ENCODE measurements around the gene BPGM. TPM values are rescaled to one million over a fixed set of nuclear protein-coding genes. Genes with fewer than 3 reads are reported as not detected.

BPGM gene
- total RNA-seq, 1 experiment from 2014 or later = 32.5 TPM

DNA sequence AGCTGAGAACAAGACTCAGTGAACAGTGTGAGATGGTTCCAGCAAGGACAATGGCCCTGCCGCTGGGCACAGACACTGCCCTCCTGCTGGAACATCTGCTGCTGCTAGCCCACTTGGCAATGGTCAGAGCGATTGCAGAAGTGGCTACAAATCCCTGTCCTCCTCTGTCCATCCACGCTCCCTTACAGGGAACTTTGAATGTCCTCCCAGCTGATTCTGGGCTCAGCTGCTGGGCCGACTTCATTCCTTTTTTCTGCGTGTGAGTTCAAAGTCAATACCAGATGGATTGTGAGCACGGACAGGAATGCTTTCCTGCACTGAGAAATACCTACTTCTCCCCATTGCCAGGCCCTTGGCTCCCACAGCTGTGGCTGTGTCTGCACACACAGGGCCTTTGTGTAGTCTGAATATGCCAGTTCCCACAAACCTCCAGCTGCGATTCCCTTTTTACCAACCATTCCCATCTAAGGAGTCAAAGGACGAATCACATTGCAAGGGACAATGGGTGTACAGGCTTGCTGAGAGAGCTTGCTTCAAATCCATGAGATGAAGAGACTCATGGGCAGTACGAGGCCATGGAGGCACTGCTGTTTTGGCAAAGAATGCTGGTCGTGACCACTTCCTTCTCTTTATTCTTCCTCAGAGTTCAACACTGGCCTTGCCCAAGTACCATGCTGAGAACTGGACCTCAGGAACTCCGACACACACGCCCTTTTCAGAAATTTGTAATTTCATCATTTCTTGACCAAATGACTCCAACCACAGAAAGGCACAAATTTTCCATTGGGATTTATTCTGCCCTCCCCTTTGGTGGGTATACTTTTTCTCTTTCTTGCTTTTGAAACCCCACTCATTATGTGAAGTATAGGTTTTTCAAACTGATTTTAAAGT lies 44.2 kb downstream of the BPGM start:
- TF ChIP-seq, protein P1, sequence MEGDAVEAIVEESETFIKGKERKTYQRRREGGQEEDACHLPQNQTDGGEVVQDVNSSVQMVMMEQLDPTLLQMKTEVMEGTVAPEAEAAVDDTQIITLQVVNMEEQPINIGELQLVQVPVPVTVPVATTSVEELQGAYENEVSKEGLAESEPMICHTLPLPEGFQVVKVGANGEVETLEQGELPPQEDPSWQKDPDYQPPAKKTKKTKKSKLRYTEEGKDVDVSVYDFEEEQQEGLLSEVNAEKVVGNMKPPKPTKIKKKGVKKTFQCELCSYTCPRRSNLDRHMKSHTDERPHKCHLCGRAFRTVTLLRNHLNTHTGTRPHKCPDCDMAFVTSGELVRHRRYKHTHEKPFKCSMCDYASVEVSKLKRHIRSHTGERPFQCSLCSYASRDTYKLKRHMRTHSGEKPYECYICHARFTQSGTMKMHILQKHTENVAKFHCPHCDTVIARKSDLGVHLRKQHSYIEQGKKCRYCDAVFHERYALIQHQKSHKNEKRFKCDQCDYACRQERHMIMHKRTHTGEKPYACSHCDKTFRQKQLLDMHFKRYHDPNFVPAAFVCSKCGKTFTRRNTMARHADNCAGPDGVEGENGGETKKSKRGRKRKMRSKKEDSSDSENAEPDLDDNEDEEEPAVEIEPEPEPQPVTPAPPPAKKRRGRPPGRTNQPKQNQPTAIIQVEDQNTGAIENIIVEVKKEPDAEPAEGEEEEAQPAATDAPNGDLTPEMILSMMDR (IDR thresholded peaks at IDR 0.05; ENCODE audit: unreplicated experiment) = no peak
- Mint-ChIP-seq H3K4me1 (ENCODE audit: low read depth, unreplicated experiment) (no peaks in the 10 kb centered on the region), H3K4me3 (ENCODE audit: low read depth, unreplicated experiment) (no peak overlapping the region), H3K27ac (ENCODE audit: unreplicated experiment) (no peak overlapping the region), H3K27me3 (ENCODE audit: unreplicated experiment) (peaks cover 27% of the 10 kb centered on the region), H3K36me3 (ENCODE audit: insufficient read depth, unreplicated experiment) (no peaks in the 10 kb centered on the region), H3K9me3 (ENCODE audit: low read depth, unreplicated experiment) (no peaks in the 10 kb centered on the region)
- CTCF ChIA-PET = interaction anchor here (0.5 to 2.3 kb wide), 4 partner anchors 19 to 251 kb away, joined by 3 to 9 read pairs (median 4); no protein-coding TSS in a partner anchor
- BruUV-seq (replicated peaks) = no TSS peak
- intact Hi-C loops (cut with micrococcal nuclease; ENCODE audit: unreplicated experiment) = no loop called here
- no peak for DNase-seq

DNA sequence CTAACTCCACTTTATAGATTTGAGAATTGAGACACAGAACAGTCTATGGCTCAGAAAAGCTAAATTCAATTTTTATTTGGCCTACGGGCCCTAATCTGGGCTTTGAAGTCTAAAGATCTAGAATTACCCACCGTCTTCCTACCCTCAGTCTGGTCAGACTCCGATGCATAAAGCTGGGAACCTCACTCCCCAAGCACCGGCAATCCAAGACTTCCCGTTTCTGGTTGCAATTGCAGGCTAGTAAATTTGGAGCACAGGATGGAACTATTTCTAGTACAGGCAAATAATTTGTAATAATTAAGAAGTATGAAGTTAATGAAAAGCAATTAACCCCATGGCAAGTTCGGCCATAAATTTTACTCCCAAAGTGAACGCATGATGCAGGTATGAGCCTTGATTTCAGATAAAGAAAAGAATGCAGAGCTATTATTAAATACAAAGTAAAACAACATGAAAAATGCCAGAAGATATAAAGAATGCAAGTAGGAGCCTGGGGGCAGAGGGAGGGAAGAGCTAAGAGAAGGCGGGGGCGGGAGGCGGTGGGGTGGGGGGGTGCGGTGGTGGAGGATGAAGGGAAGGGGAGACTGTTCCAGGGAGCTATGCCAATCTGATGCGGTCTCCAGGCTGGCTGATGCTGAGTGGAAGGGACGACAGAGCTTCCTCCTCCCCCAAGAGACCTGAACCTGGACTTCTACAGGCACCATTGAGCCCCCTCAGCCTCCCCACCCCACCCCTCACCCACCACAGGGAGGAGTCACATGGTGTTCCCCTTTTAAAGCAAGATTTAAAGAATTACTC lies 45.1 kb downstream of the BPGM start:
- no peak for DNase-seq
- TF ChIP-seq, protein P1 (IDR thresholded peaks at IDR 0.05; ENCODE audit: unreplicated experiment) = no peak
- Mint-ChIP-seq H3K27ac (ENCODE audit: unreplicated experiment) (no peak overlapping the region), H3K4me3 (ENCODE audit: low read depth, unreplicated experiment) (no peak overlapping the region), H3K36me3 (ENCODE audit: insufficient read depth, unreplicated experiment) (no peaks in the 10 kb centered on the region), H3K27me3 (ENCODE audit: unreplicated experiment) (peaks cover 27% of the 10 kb centered on the region), H3K4me1 (ENCODE audit: low read depth, unreplicated experiment) (no peaks in the 10 kb centered on the region), H3K9me3 (ENCODE audit: low read depth, unreplicated experiment) (no peaks in the 10 kb centered on the region)
- CTCF ChIA-PET = no interaction called here
- intact Hi-C loops (cut with micrococcal nuclease; ENCODE audit: unreplicated experiment) = no loop called here
- no TSS peak for BruUV-seq (replicated peaks)

DNA sequence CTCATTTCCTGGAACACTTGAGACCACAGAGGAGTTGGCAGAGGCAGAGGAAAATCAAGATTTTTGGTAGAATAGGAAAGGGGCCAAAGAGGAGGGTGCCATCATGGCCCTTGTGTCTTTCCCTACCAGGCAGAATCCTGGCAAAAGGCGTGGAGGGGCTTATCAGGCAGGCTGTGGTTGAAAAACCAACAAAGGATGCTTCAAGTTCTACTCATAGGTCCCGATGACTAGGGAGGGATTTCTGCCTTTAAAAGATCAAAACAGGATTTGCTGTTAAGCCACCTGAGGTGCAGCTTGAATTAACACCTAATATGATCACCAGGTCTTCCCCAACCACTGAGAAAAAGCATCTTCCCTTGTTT lies 45.7 kb downstream of the BPGM start:
- CTCF ChIA-PET = no interaction called here

DNA sequence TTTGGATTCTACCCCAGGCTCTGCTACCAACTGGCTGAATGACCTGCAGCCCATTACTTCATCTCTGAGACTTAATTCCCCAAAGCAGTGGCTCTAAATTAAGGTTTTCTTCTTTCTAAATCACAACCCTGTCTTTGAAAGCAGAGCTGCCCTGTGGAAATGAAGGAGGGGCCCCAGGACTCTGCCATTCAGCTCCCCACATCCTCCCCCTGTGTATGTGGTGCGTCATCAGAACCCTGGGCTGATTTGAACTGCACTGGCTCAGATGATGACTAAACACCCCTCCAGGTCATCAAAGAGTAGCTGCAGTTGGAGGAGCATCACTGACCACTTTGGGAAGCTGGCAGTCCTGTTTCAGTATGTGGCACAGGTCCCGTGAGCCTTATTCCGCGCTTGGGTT lies 46.6 kb downstream of the BPGM start:
- Mint-ChIP-seq H3K27ac (ENCODE audit: unreplicated experiment) (no peak overlapping the region), H3K4me3 (ENCODE audit: low read depth, unreplicated experiment) (no peak overlapping the region), H3K27me3 (ENCODE audit: unreplicated experiment) (peaks cover 27% of the 10 kb centered on the region), H3K36me3 (ENCODE audit: insufficient read depth, unreplicated experiment) (no peaks in the 10 kb centered on the region), H3K9me3 (ENCODE audit: low read depth, unreplicated experiment) (no peaks in the 10 kb centered on the region), H3K4me1 (ENCODE audit: low read depth, unreplicated experiment) (no peaks in the 10 kb centered on the region)
- no TSS peak for BruUV-seq (replicated peaks)
- no peak for DNase-seq
- CTCF ChIA-PET = interaction anchor here (0.8 to 1.2 kb wide), 2 partner anchors 10 to 23 kb away, joined by 3 to 4 read pairs; no protein-coding TSS in a partner anchor
- intact Hi-C loops (cut with micrococcal nuclease; ENCODE audit: unreplicated experiment) = no loop called here
- TF ChIP-seq, protein P1 (IDR thresholded peaks at IDR 0.05; ENCODE audit: unreplicated experiment) = no peak

More for the DNA sequence above, 45.7 kb downstream of the BPGM start:
- TF ChIP-seq, protein P1 (IDR thresholded peaks at IDR 0.05; ENCODE audit: unreplicated experiment) = no peak
- H3K4me1 Mint-ChIP-seq (ENCODE audit: low read depth, unreplicated experiment) = no peaks in the 10 kb centered on the region
- DNase-seq = no peak
- H3K9me3 Mint-ChIP-seq (ENCODE audit: low read depth, unreplicated experiment) = no peaks in the 10 kb centered on the region
- no peak overlapping the region for H3K4me3 Mint-ChIP-seq (ENCODE audit: low read depth, unreplicated experiment)
- no peak overlapping the region for H3K27ac Mint-ChIP-seq (ENCODE audit: unreplicated experiment)
- no peaks in the 10 kb centered on the region for H3K36me3 Mint-ChIP-seq (ENCODE audit: insufficient read depth, unreplicated experiment)
- intact Hi-C loops (cut with micrococcal nuclease; ENCODE audit: unreplicated experiment) = no loop called here
- BruUV-seq (replicated peaks) = no TSS peak
- peaks cover 27% of the 10 kb centered on the region for H3K27me3 Mint-ChIP-seq (ENCODE audit: unreplicated experiment)

Data from Calu3 (cell line).